ENCODE measurements around the gene DNAJB8. TPM values are rescaled to one million over a fixed set of nuclear protein-coding genes. Genes with fewer than 3 reads are reported as not detected.

DNAJB8 gene
- not detected in 2 replicates for total RNA-seq

GRCh38 chr3:128466840-128467541, at the start of gene DNAJB8:
Gene DNAJB8 (minus strand): TSS chr3:128466890. CDS start chr3:128463245, 3,645 bp downstream.

GRCh38 chr3:128492671-128493569, 26.2 kb upstream of the DNAJB8 start, which contains the start of gene GATA2:
Gene GATA2 (minus strand): TSS chr3:128493201. CDS start chr3:128487031, 6,170 bp downstream.

Other genes with a start within 250 kb of the DNAJB8 start
- gene GATA2, start 26.3 kb upstream of the DNAJB8 start, total RNA-seq: 4.7 and 7.6 TPM in 2 replicates
- gene RPN1, start 183.9 kb upstream of the DNAJB8 start, total RNA-seq: 358 and 389 TPM in 2 replicates